Measurements from ENCODE around the gene PEPD. TPM values are rescaled to one million over a fixed set of nuclear protein-coding genes. Genes with fewer than 3 reads are reported as not detected.
"Not testable (repeated sequence)": the region's sequence is repeated elsewhere in the genome, so short reads cannot be mapped to it uniquely, and the experiment has no call there.

The PEPD gene
- total and polyA plus RNA-seq, 2 donors (not counting 3 experiments of a cell fraction or from before 2014, with no cell fraction given), result 73.7 to 126 TPM

- no peaks in the 10 kb centered on the region for H3K79me2 ChIP-seq (ENCODE audit: control insufficient read depth, insufficient read depth, low read length)
- no peak for DNase-seq (ENCODE audit: low read depth, low spot score)
- CTCF ChIA-PET, result interaction anchor here (0.8 kb wide), 1 partner anchor 126 kb away, joined by 3 read pairs; no protein-coding TSS in a partner anchor
- no peak for FAIRE-seq
- no peaks in the 10 kb centered on the region for H3K36me3 ChIP-seq (ENCODE audit: control insufficient read depth in 2 of 2, extremely low read depth in 1 of 2, insufficient read depth in 2 of 2, low read length in 2 of 2)
- dilution Hi-C loops (cut with MboI; ENCODE audit: extremely low pct_ligation_motif_present, low sequenced_read_pairs) (no loop called here), intact Hi-C loops (cut with micrococcal nuclease) (no loop called here)
- H3K27me3 ChIP-seq (ENCODE audit: control insufficient read depth in 2 of 2, insufficient read depth in 2 of 2, low read length in 2 of 2), result no peaks in the 10 kb centered on the region
- H3K4me1 ChIP-seq (ENCODE audit: control insufficient read depth, extremely low read depth, insufficient read depth, low read length), result no peaks in the 10 kb centered on the region
- no peaks in the 10 kb centered on the region for H3K9me1 ChIP-seq (replicated peaks; ENCODE audit: control insufficient read depth, extremely low read depth, insufficient read depth, low read length)
- no peaks in the 10 kb centered on the region for H3K9me3 ChIP-seq (replicated peaks; ENCODE audit: control insufficient read depth, insufficient read depth, low read length)
- no TSS peak for BruUV-seq (replicated peaks)
- no peak overlapping the region for H3K27ac ChIP-seq (ENCODE audit: insufficient read depth, low read depth, low read length)
- no peak overlapping the region for H2AFZ ChIP-seq (ENCODE audit: low read depth, low read length)
- no peak overlapping the region for H3K9ac ChIP-seq (replicated peaks; ENCODE audit: extremely low read depth, insufficient read depth, low read length)
- POLR2A ChIA-PET, result no interaction called here
- H3K4me2 ChIP-seq (ENCODE audit: insufficient read depth, low read length), result no peak overlapping the region
- no peak for TF ChIP-seq MYC (IDR thresholded peaks at IDR 0.05; ENCODE audit: low read depth, low read length)
- H3K4me3 ChIP-seq (replicated peaks in 1 of 3; ENCODE audit: insufficient read depth in 1 of 3, low read depth in 1 of 3, low read length in 3 of 3), result no peak overlapping the region
- H4K20me1 ChIP-seq (replicated peaks; ENCODE audit: control insufficient read depth, extremely low read depth, insufficient read depth, low read length), result no peaks in the 10 kb centered on the region
Measured at GRCh38 chr19:33557196-33557595, 35.6 kb upstream of the PEPD start.

- no TSS peak for BruUV-seq (replicated peaks)
- Histone ChIP-seq H3K9me1 (replicated peaks; ENCODE audit: control insufficient read depth, extremely low read depth, insufficient read depth, low read length) (no peaks in the 10 kb centered on the region), H3K4me3 (replicated peaks in 1 of 3; ENCODE audit: insufficient read depth in 1 of 3, low read depth in 1 of 3, low read length in 3 of 3) (no peak overlapping the region), H2AFZ (ENCODE audit: low read depth, low read length) (no peak overlapping the region), H3K27ac (ENCODE audit: insufficient read depth, low read depth, low read length) (no peak overlapping the region), H3K27me3 (ENCODE audit: control insufficient read depth in 2 of 2, insufficient read depth in 2 of 2, low read length in 2 of 2) (no peaks in the 10 kb centered on the region), H3K4me2 (ENCODE audit: insufficient read depth, low read length) (no peak overlapping the region), H3K9me3 (replicated peaks; ENCODE audit: control insufficient read depth, insufficient read depth, low read length) (no peaks in the 10 kb centered on the region), H3K9ac (replicated peaks; ENCODE audit: extremely low read depth, insufficient read depth, low read length) (no peak overlapping the region), H4K20me1 (replicated peaks; ENCODE audit: control insufficient read depth, extremely low read depth, insufficient read depth, low read length) (no peaks in the 10 kb centered on the region), H3K36me3 (ENCODE audit: control insufficient read depth in 2 of 2, extremely low read depth in 1 of 2, insufficient read depth in 2 of 2, low read length in 2 of 2) (no peaks in the 10 kb centered on the region), H3K79me2 (ENCODE audit: control insufficient read depth, insufficient read depth, low read length) (no peaks in the 10 kb centered on the region), H3K4me1 (ENCODE audit: control insufficient read depth, extremely low read depth, insufficient read depth, low read length) (no peaks in the 10 kb centered on the region)
- intact Hi-C loops (cut with micrococcal nuclease), result no loop called here
- CTCF ChIA-PET, result no interaction called here
- FAIRE-seq, result no peak
- TF ChIP-seq MYC (IDR thresholded peaks at IDR 0.05; ENCODE audit: low read depth, low read length) (no peak), MAX (IDR thresholded peaks at IDR 0.05; ENCODE audit: insufficient read depth, insufficient read length) (no peak), GATA2 (IDR thresholded peaks at IDR 0.05; ENCODE audit: insufficient read depth, insufficient read length, low read depth, low read length) (no peak), JUN (IDR thresholded peaks at IDR 0.05; ENCODE audit: borderline replicate concordance, insufficient read depth, insufficient read length, low read depth) (no peak), CTCF (IDR thresholded peaks at IDR 0.05; ENCODE audit: extremely low read depth in 1 of 2, insufficient read depth in 1 of 2, low read depth in 1 of 2, low read length in 2 of 2) (no peak), FOS (IDR thresholded peaks at IDR 0.05; ENCODE audit: borderline replicate concordance, insufficient read depth, low read length) (no peak), EZH2 (IDR thresholded peaks at IDR 0.05; ENCODE audit: borderline replicate concordance, low read depth, low read length, severe bottlenecking) (no peak), POLR2A (IDR thresholded peaks at IDR 0.05; ENCODE audit: low read depth, low read length) (no peak), POLR2AphosphoS5 (IDR thresholded peaks at IDR 0.05; ENCODE audit: insufficient read depth, low read depth, low read length) (no peak)
- no peak for DNase-seq (ENCODE audit: low read depth, low spot score)
- POLR2A ChIA-PET, result no interaction called here
- dilution Hi-C loops (cut with MboI; ENCODE audit: extremely low pct_ligation_motif_present, low sequenced_read_pairs), result no loop called here
Measured at GRCh38 chr19:33556261-33556660, 34.7 kb upstream of the PEPD start.

GRCh38 chr19:33555726-33556125, 34.1 kb upstream of the PEPD start:
- H3K27ac ChIP-seq (ENCODE audit: insufficient read depth, low read depth, low read length); H3K79me2 ChIP-seq (ENCODE audit: control insufficient read depth, insufficient read depth, low read length); intact Hi-C loops (cut with micrococcal nuclease); BruUV-seq (replicated peaks); H4K20me1 ChIP-seq (replicated peaks; ENCODE audit: control insufficient read depth, extremely low read depth, insufficient read depth, low read length); H3K9me1 ChIP-seq (replicated peaks; ENCODE audit: control insufficient read depth, extremely low read depth, insufficient read depth, low read length); H3K4me3 ChIP-seq (replicated peaks in 1 of 3; ENCODE audit: insufficient read depth in 1 of 3, low read depth in 1 of 3, low read length in 3 of 3); H3K4me2 ChIP-seq (ENCODE audit: insufficient read depth, low read length); H2AFZ ChIP-seq (ENCODE audit: low read depth, low read length); dilution Hi-C loops (cut with MboI; ENCODE audit: extremely low pct_ligation_motif_present, low sequenced_read_pairs); POLR2A ChIA-PET; CTCF ChIA-PET; FAIRE-seq; H3K27me3 ChIP-seq (ENCODE audit: control insufficient read depth in 2 of 2, insufficient read depth in 2 of 2, low read length in 2 of 2); H3K36me3 ChIP-seq (ENCODE audit: control insufficient read depth in 2 of 2, extremely low read depth in 1 of 2, insufficient read depth in 2 of 2, low read length in 2 of 2); DNase-seq (ENCODE audit: low read depth, low spot score); H3K4me1 ChIP-seq (ENCODE audit: control insufficient read depth, extremely low read depth, insufficient read depth, low read length); H3K9ac ChIP-seq (replicated peaks; ENCODE audit: extremely low read depth, insufficient read depth, low read length); H3K9me3 ChIP-seq (replicated peaks; ENCODE audit: control insufficient read depth, insufficient read depth, low read length): not testable (repeated sequence)
